K562 (cell line): ENCODE results near the gene RNU6-1. TPM values are rescaled to one million over a fixed set of nuclear protein-coding genes. Genes with fewer than 3 reads are reported as not detected.

Experiments used
- ATAC-seq: fragments of 200-7000 bp; cut with Tn5 transposase; 3 replicates; pipeline ENCODE4 v1.9.1; 2020; ENCODE audit warnings: moderate library complexity
- BruUV-seq: library from RNA; stranded (reverse); fragments of 400-500 nt; replicated peaks from 2 replicates; lab custom pipeline; 2021; lab: Mats Ljungman, UMichigan
- CTCF ChIA-PET: fragments of 300-600 bp; formaldehyde crosslinking; extraction: SDS; loops from one replicate; lab custom pipeline; 2021; ENCODE audit warnings: low intra/inter-chr PET ratio; lab: Yijun Ruan, JAX
- POLR2A ChIA-PET: fragments of 300-600, 350-650 bp; sonication (Branson Sonifier 250); formaldehyde crosslinking; extraction: SDS; loops from one replicate; lab custom pipeline; 2021; ENCODE audit warnings: antibody characterized with exemption, inconsistent platforms; lab: Yijun Ruan, JAX
- DNase-seq, 4 experiments: peaks; one replicate each; pipeline versions ENCODE4 v3.0.0 to v3.0.0-alpha.2; 2011 to 2018; ENCODE audit warnings: low spot score in 3 of 4, mixed read lengths in 3 of 4; ENCODE audit errors: extremely low read depth in 1 of 4
- FAIRE-seq: peaks from 2 replicates; lab custom pipeline; 2011; peaks lifted over from hg19 to GRCh38; lab: Jason Lieb, UNC
- H2AFZ ChIP-seq: 2 replicates; pipeline ENCODE4 v1.6.0; 2011; ENCODE audit warnings: low read depth, low read length, control low read depth, inconsistent platforms
- H3K27ac ChIP-seq: fragments of 200-600 bp; 3 replicates; pipeline ENCODE4 v1.8.0; 2011; ENCODE audit warnings: low read depth, mild to moderate bottlenecking, control low read depth, inconsistent platforms, low read length, moderate library complexity, mixed read lengths; ENCODE audit errors: extremely low read depth
- H3K27me3 ChIP-seq, 2 experiments: fragments of 300-600 bp in 1 of 2; 2 replicates in 1 of 2; 3 replicates in 1 of 2; pipeline versions ENCODE4 v1.6.0 to v1.8.0; 2011; ENCODE audit warnings: inconsistent platforms in 2 of 2, low read length in 2 of 2, mild to moderate bottlenecking in 1 of 2, mixed read lengths in 1 of 2, moderate library complexity in 1 of 2; ENCODE audit not compliant: control insufficient read depth in 2 of 2, insufficient read depth in 2 of 2
- H3K36me3 ChIP-seq: fragments of 300-600 bp; 3 replicates; pipeline ENCODE4 v1.8.0; 2011; ENCODE audit warnings: mild to moderate bottlenecking, low read length, inconsistent platforms; ENCODE audit not compliant: control insufficient read depth, insufficient read depth
- H3K4me1 ChIP-seq, 2 experiments: fragments of 200-600 bp in 1 of 2; replicated peaks in 1 of 2; 2 replicates in 1 of 2; 3 replicates in 1 of 2; pipeline versions ENCODE4 v1.5.1 to v1.8.0; 2011; ENCODE audit warnings: inconsistent platforms in 2 of 2, low read length in 2 of 2, mild to moderate bottlenecking in 1 of 2, mixed read lengths in 1 of 2, moderate library complexity in 1 of 2; ENCODE audit not compliant: control insufficient read depth in 2 of 2, insufficient read depth in 2 of 2
- H3K4me2 ChIP-seq: 2 replicates; pipeline ENCODE4 v1.6.1; 2011; ENCODE audit warnings: low read length, control low read depth, inconsistent platforms, mixed read lengths; ENCODE audit not compliant: insufficient read depth
- H3K4me3 ChIP-seq: fragments of 200-600 bp; sonication (generic), shearing (Covaris generic); 2 replicates; pipeline ENCODE4 v1.5.1; 2016; ENCODE audit warnings: control low read depth, inconsistent platforms
- H3K79me2 ChIP-seq: fragments of 200-600 bp; 3 replicates; pipeline ENCODE4 v1.8.0; 2011; ENCODE audit warnings: low read length, inconsistent platforms; ENCODE audit not compliant: control insufficient read depth, insufficient read depth
- H3K9ac ChIP-seq, 2 experiments: 2 replicates each; pipeline versions ENCODE4 v1.6.0 to v1.6.1; 2011; ENCODE audit warnings: low read depth in 2 of 2, low read length in 2 of 2, control low read depth in 1 of 2, inconsistent platforms in 1 of 2, mild to moderate bottlenecking in 1 of 2, mixed read lengths in 1 of 2; ENCODE audit not compliant: insufficient read depth in 1 of 2
- H3K9me1 ChIP-seq: one replicate; pipeline ENCODE4 v1.6.0; 2011; ENCODE audit warnings: inconsistent platforms, mild to moderate bottlenecking, low read length, moderate library complexity; ENCODE audit not compliant: control insufficient read depth, insufficient read depth
- H3K9me3 ChIP-seq: replicated peaks from 2 replicates; pipeline ENCODE4 v1.5.1; 2011; ENCODE audit warnings: low read depth, low read length, inconsistent platforms; ENCODE audit not compliant: control insufficient read depth, insufficient read depth
- H4K20me1 ChIP-seq: replicated peaks from 2 replicates; pipeline ENCODE4 v1.6.1; 2011; ENCODE audit warnings: low read length, inconsistent platforms, mixed read lengths; ENCODE audit not compliant: control insufficient read depth, insufficient read depth
- BCL6 ChIP-seq: fragments of 250-450 bp; sonication (Bioruptor Pico); IDR thresholded peaks from 2 replicates; pipeline ENCODE4 v1.4.0; 2020
- CTBP1 ChIP-seq: fragments of 450-650 bp; IDR thresholded peaks from 2 replicates; pipeline ENCODE4 v1.6.1; 2016; ENCODE audit warnings: borderline replicate concordance
- GABPA ChIP-seq: fragments of 200-800 bp; sonication (Bioruptor generic); conservative IDR thresholded peaks from 2 replicates; pipeline ENCODE4 v1.6.1; 2016; ENCODE audit warnings: low read depth, missing genetic modification characterization, missing compliant biosample characterization
- GTF2A2 ChIP-seq: IDR thresholded peaks from 2 replicates; pipeline ENCODE4 v1.6.1; 2016; ENCODE audit warnings: mild to moderate bottlenecking, missing genetic modification characterization, missing compliant biosample characterization
- SMARCA4 ChIP-seq: fragments of 450-650 bp; IDR thresholded peaks from 2 replicates; pipeline ENCODE4 v1.6.1; 2016
- ZKSCAN8 ChIP-seq: fragments of 200-800 bp; sonication (Bioruptor generic); IDR thresholded peaks from 2 replicates; pipeline ENCODE4 v1.6.1; 2016; ENCODE audit warnings: missing genetic modification characterization, missing compliant biosample characterization
- ZNF140 ChIP-seq: fragments of 250-450 bp; sonication (Bioruptor Pico); IDR thresholded peaks from 2 replicates; pipeline ENCODE4 v1.8.0; 2021; ENCODE audit warnings: moderate library complexity, mild to moderate bottlenecking, inconsistent platforms
- ZNF764 ChIP-seq: fragments of 250-450 bp; sonication (Bioruptor Pico); IDR thresholded peaks from 2 replicates; pipeline ENCODE4 v1.4.0; 2020; ENCODE audit warnings: low read depth, mild to moderate bottlenecking, moderate library complexity
- WGBS: fragments of 100-300 bp; shearing (Covaris generic); methylation state at CpG from one replicate; pipeline ENCODE4 v1.1.6; 2016; ENCODE audit warnings: low coverage, mixed read lengths; ENCODE audit not compliant: insufficient coverage; ENCODE audit errors: missing lambda C conversion rate; 5-methylcytosine and 5-hydroxymethylcytosine counted together
- in situ Hi-C: fragments of 300-500 bp; cut with MboI; formaldehyde crosslinking; loops from 4 replicates; pipeline ENCODE4 v1.15.0; 2018; ENCODE audit warnings: inconsistent platforms, mixed read lengths
- intact Hi-C: fragments of 100-400 bp; cut with micrococcal nuclease; formaldehyde crosslinking; loops from 2 replicates; pipeline ENCODE4 v1.14.2; 2022
- polyA plus RNA-seq, 8 experiments: library from polyadenylated mRNA; depleted of rRNA in 4 of 8; stranded (reverse) in 5 of 8; unstranded in 3 of 8; fragments of >200 nt; fragmentation: Nextera tagmentation in 2 of 8; fragmentation: Illumina TruSeq in 1 of 8; extraction: Ambion mirVana in 2 of 8; extraction: Trizol in 1 of 8; gene quantifications; 2 replicates each; pipeline versions ENCODE4 v1.2.1 to v1.2.3, GENCODE V29; 2011 to 2014; ENCODE audit warnings: inconsistent platforms in 1 of 8, missing spikeins in 1 of 8
- total RNA-seq, 7 experiments: library from RNA; depleted of rRNA in 6 of 7; stranded (reverse); fragments of >200 nt in 6 of 7; fragmentation: Illumina TruSeq in 2 of 7; extraction: Trizol in 2 of 7; gene quantifications; 2 replicates each; pipeline versions ENCODE4 v1.2.1 to v1.2.3, GENCODE V29; 2011 to 2021; ENCODE audit warnings: low replicate concordance in 1 of 7
- TF ChIP-seq, protein P1 (sequence below), 2 experiments: IDR thresholded peaks; 2 replicates each; pipeline ENCODE4 v1.6.1; 2012; ENCODE audit warnings: improper control_type of control experiment in 2 of 2, low read depth in 2 of 2, low read length in 2 of 2, borderline replicate concordance in 1 of 2
- TF ChIP-seq, protein P2 (sequence below): sonication (generic); IDR thresholded peaks from 2 replicates; pipeline ENCODE4 v1.6.1; 2016
- TF ChIP-seq, protein P3 (sequence below): fragments of 450-650 bp; formaldehyde crosslinking; IDR thresholded peaks from 2 replicates; pipeline ENCODE4 v1.4.0; 2020; ENCODE audit warnings: mild to moderate bottlenecking, moderate library complexity
- TF ChIP-seq, protein P4 (sequence below): fragments of 450-650 bp; conservative IDR thresholded peaks from 2 replicates; pipeline ENCODE4 v1.6.1; 2016; ENCODE audit warnings: missing genetic modification characterization, low read depth, mild to moderate bottlenecking, missing compliant biosample characterization, moderate library complexity
- TF ChIP-seq, protein P5 (sequence below), 2 experiments: fragments of 250-450 bp in 1 of 2; fragments of 450-650 bp in 1 of 2; sonication (Bioruptor Pico) in 1 of 2; IDR thresholded peaks; 2 replicates each; pipeline versions ENCODE4 v1.6.1 to v1.8.0; 2016 to 2021; ENCODE audit warnings: mild to moderate bottlenecking in 2 of 2, moderate library complexity in 2 of 2, missing compliant biosample characterization in 1 of 2, missing genetic modification characterization in 1 of 2

The RNU6-1 gene
- total and polyA plus RNA-seq, 9 of the 15 experiments (the other 6 are each of a cell fraction or from before 2014, with no cell fraction given), result not detected

DNA sequence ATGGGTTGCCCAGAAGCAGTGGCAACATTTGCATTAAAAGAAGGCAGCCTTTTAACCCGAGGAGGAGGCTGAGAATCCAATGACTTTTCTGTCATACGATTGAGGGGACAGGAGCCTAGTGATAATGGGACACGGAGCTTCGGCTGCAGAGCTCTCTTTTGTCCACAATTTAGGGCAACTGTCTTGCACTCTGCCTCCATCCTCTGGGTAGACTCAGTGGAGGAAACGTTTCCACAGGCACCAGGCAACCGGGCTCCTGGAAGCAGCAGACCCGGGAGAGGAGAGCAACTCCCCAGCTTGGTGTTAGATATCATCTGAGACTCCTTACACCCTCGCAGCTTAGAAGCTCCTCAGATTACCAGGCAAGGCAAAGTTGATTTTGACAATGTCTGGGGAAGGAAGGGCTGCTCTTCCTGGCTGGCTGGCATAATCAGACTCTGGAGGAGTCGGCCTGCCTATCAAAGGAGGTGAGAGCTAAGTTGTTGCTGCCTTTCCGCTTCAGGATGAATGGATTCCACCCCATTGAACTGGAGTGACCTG, 43.5 kb upstream of the RNU6-1 start:
- POLR2A ChIA-PET, result interaction anchor here (0.6 to 3.1 kb wide), 5 partner anchors 9 to 425 kb away, joined by 4 to 21 read pairs (median 5); no protein-coding TSS in a partner anchor
- DNase-seq, result peak; percentile 25 to 74 (median 48)
- in situ Hi-C loops, result no loop called here
- TF ChIP-seq, protein P1, sequence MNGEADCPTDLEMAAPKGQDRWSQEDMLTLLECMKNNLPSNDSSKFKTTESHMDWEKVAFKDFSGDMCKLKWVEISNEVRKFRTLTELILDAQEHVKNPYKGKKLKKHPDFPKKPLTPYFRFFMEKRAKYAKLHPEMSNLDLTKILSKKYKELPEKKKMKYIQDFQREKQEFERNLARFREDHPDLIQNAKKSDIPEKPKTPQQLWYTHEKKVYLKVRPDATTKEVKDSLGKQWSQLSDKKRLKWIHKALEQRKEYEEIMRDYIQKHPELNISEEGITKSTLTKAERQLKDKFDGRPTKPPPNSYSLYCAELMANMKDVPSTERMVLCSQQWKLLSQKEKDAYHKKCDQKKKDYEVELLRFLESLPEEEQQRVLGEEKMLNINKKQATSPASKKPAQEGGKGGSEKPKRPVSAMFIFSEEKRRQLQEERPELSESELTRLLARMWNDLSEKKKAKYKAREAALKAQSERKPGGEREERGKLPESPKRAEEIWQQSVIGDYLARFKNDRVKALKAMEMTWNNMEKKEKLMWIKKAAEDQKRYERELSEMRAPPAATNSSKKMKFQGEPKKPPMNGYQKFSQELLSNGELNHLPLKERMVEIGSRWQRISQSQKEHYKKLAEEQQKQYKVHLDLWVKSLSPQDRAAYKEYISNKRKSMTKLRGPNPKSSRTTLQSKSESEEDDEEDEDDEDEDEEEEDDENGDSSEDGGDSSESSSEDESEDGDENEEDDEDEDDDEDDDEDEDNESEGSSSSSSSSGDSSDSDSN (IDR thresholded peaks at IDR 0.05; ENCODE audit: borderline replicate concordance in 1 of 2, low read depth in 2 of 2, low read length in 2 of 2), result peak in 1 of 2 experiments; percentile 82; a peak in 1 of 4 replicates
- TF ChIP-seq CTBP1, result peak; percentile 27; the same call in 1 of the 2 replicates
- TF ChIP-seq GABPA (tag), result no peak
- TF ChIP-seq, protein P2, sequence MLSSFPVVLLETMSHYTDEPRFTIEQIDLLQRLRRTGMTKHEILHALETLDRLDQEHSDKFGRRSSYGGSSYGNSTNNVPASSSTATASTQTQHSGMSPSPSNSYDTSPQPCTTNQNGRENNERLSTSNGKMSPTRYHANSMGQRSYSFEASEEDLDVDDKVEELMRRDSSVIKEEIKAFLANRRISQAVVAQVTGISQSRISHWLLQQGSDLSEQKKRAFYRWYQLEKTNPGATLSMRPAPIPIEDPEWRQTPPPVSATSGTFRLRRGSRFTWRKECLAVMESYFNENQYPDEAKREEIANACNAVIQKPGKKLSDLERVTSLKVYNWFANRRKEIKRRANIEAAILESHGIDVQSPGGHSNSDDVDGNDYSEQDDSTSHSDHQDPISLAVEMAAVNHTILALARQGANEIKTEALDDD, result peak; percentile 49; the same call in 1 of the 2 replicates
- no peak for TF ChIP-seq BCL6
- TF ChIP-seq, protein P3, sequence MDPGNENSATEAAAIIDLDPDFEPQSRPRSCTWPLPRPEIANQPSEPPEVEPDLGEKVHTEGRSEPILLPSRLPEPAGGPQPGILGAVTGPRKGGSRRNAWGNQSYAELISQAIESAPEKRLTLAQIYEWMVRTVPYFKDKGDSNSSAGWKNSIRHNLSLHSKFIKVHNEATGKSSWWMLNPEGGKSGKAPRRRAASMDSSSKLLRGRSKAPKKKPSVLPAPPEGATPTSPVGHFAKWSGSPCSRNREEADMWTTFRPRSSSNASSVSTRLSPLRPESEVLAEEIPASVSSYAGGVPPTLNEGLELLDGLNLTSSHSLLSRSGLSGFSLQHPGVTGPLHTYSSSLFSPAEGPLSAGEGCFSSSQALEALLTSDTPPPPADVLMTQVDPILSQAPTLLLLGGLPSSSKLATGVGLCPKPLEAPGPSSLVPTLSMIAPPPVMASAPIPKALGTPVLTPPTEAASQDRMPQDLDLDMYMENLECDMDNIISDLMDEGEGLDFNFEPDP (CRISPR knock-in tag), result no peak
- TF ChIP-seq ZKSCAN8 (CRISPR knock-in tag), result peak; percentile 94
- TF ChIP-seq SMARCA4, result 0 out of 2 replicates have a peak, but pooled peaks have one; percentile 26
- TF ChIP-seq ZNF764 (CRISPR knock-in tag), result no peak
- no peak for TF ChIP-seq GTF2A2 (tag)
- TF ChIP-seq, protein P4, sequence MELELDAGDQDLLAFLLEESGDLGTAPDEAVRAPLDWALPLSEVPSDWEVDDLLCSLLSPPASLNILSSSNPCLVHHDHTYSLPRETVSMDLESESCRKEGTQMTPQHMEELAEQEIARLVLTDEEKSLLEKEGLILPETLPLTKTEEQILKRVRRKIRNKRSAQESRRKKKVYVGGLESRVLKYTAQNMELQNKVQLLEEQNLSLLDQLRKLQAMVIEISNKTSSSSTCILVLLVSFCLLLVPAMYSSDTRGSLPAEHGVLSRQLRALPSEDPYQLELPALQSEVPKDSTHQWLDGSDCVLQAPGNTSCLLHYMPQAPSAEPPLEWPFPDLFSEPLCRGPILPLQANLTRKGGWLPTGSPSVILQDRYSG (tag), result 0 out of 2 replicates have a peak, but pooled peaks have one; percentile 25
- TF ChIP-seq ZNF140, result no peak
- TF ChIP-seq, protein P5, sequence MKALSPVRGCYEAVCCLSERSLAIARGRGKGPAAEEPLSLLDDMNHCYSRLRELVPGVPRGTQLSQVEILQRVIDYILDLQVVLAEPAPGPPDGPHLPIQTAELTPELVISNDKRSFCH (CRISPR knock-in tag; IDR thresholded peaks at IDR 0.05), result no peak
- TF ChIP-seq, protein P5 (tag; IDR thresholded peaks at IDR 0.05), result 0 out of 2 replicates have a peak, but pooled peaks have one; percentile 26

More for the DNA sequence above, 43.5 kb upstream of the RNU6-1 start:
- H2AFZ ChIP-seq, result peak overlapping the region; percentile 92
- peak overlapping the region; percentile 67 to 84; a peak in 3 of 4 replicates for H3K9ac ChIP-seq
- H3K4me2 ChIP-seq, result peak overlapping the region; percentile 80
- no TSS peak for BruUV-seq
- FAIRE-seq (peak; percentile 82), ATAC-seq (peak; percentile 33)
- 6% methylated on average over 10 of the region's 10 CpGs for WGBS
- H3K9me1 ChIP-seq, result no peaks in the 10 kb centered on the region
- H4K20me1 ChIP-seq, result no peaks in the 10 kb centered on the region
- CTCF ChIA-PET, result no interaction called here
- H3K4me3 ChIP-seq, result no peak overlapping the region; the same call in 1 of the 2 replicates
- H3K79me2 ChIP-seq, result no peaks in the 10 kb centered on the region
- H3K27ac ChIP-seq, result peak overlapping the region; percentile 84
- intact Hi-C loops, result loop anchor here (5.0 kb wide), 2 partner anchors 39 to 169 kb away; partner anchors contain the start of gene PIAS1
- H3K36me3 ChIP-seq, result no peaks in the 10 kb centered on the region
- peaks cover 38 to 68% of the 10 kb centered on the region in 2 experiments for H3K4me1 ChIP-seq
- no peaks in the 10 kb centered on the region for H3K9me3 ChIP-seq
- no peaks in the 10 kb centered on the region for H3K27me3 ChIP-seq
